Glomerular endothelial cell (primary cell): ENCODE results near the gene DMRTC2. TPM values are rescaled to one million over a fixed set of nuclear protein-coding genes. Genes with fewer than 3 reads are reported as not detected.

ENCODE experiments used
- DNase-seq: peaks from one replicate; pipeline ENCODE4 v3.0.0-alpha.2; 2011; ENCODE audit warnings: low read depth, low spot score; ENCODE audit errors: extremely low read depth
- total RNA-seq: library from RNA; depleted of rRNA; stranded (reverse); fragments of >200 nt; gene quantifications from 2 replicates; pipeline ENCODE4 v1.2.3, GENCODE V29; 2015

Gene DMRTC2
- total RNA-seq, 1 donor from 2014 or later = not detected

DNA sequence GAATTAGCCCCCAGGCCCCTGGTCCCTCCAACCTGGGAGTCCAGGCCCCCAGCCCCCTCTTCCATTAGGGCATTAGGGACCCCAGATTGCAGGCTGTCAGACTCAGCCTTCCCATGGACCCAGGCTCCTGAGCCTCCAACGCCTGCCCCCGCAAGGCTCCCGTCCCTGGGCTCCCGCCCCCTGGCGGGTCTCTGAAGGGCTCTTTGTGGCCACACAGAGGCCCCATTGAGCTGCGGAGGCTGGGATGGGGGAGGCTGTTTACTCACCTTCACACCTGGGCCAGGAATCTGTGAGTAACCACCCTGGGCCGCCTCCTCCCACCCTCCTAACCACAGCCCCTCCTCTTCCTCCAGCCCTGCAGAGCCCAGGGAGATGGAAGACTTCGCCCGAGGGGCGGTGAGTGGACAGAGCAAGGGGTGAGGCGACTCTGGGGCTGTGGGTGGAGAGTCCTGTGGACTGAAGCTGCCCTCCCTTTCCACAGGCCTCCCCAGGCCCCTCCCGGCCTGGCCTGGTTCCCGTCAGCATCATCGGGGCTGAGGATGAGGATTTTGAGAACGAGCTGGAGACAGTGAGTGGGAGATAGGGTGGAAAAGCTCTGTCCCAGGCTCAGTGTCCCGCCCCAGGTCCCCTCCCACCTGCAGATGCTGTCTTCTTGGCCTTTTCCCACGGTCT, 43.0 kb downstream of the DMRTC2 start:
- no peak for DNase-seq

DNA sequence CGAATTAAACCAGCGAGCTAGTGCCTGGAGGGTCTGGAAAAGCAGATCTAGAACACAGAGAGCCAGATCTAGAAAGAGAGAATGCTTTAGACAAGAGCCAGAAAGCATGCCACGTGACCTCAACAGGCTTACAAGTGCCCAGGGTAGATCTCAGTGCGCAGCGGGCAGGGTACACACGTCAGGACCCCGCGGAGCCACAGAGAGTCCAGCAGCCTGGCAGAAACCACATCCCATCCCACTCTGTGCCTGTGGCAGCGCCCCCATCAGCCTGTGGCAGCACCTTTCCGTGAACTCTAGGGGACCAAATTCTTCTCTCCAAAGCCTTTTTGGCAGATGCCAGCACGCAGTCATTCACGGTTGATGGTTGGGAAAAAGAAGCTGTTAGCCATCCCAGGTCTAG, 44.1 kb downstream of the DMRTC2 start:
- DNase-seq = no peak

DNA sequence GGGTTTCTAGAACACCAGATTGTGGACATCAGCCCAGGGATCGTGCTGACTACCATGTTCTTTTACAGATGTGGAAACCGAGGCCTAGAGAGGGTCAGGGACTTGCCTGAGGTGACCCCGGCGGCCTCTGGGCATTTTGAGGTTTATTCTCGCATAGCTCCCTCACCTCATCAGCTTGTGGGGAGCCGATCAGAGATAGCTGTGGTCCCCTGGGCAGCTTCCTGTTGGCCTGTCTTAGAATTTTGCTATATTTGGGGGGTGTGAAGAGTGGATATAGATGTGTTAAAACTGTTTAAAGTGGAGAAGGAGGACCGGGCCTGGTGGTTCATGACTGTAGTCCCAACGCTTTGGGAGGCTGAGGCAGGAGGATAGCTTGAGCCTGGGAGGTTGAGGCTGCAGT, 45.1 kb downstream of the DMRTC2 start:
- no peak for DNase-seq

DNA sequence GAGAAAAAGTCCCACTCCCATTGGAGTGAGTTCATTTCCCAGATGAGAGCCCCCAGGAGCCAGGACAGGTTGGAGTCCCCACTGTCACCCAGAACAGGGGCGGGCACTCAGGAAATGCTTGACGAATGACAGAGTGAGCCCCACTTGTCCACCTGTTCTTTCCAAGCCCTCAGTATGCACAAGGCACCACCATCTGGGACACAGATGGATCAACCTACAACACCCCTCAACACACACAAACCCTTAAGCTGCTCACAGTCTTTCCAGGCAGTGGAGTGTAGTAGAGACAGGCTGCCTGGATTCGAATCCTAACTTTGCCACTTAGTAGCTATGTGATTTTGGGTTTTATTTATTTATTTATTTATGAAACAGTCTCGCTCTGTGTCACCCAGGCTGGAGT, 46.1 kb downstream of the DMRTC2 start:
- no peak for DNase-seq

DNA sequence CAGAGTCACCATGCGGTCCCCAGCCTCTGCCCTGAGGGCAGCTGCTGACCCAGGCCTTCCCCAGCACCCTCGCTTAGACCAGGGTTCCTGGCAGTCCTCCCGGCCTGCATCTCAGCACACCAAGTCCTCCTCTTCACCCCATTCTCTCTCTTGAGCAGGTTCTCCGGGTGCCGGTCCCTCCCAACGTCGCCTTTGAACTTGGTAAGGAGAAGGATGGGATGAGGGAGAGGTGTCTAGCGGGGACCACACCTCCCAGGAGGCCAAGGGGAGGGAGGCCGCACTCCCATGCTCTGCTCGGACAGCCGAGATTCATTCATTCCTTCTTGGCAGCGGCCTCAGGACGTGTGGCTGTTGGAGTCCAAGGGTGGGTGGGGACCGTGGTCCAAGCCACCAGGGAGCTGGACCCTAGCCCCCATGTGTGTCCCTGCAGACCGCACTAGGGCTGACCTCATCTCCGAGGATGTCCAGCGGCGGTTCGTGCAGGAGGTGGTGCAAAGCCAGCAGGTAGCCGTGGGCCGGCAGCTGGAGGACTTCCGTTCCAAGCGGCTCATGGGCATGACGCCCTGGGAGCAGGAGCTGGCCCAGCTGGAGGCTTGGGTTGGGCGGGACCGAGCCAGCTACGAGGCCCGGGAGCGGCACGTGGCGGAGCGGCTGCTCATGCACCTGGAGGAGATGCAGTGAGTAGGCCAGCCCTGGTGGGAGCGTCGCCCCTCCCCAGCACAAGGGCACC, 47.5 kb downstream of the DMRTC2 start:
- no peak for DNase-seq

DNA sequence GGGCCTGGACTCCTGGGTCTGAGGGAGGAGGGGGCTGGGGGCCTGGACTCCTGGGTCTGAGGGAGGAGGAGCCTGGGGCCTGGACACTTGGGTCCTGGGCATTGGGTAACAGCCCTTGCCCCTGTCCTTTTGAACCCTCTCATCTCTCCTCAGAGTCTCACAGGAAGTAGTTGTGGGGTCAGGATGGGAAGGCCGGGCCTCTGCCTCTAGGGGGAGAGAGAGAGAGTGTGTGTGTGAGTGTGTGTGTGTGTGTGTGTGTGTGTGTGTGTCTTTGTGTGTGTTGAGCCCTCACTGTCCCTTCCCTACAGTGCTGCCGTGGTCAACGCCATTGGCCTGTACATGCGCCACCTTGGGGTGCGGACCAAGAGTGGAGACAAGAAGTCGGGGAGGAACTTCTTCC, 49.1 kb downstream of the DMRTC2 start:
- DNase-seq = no peak

DNA sequence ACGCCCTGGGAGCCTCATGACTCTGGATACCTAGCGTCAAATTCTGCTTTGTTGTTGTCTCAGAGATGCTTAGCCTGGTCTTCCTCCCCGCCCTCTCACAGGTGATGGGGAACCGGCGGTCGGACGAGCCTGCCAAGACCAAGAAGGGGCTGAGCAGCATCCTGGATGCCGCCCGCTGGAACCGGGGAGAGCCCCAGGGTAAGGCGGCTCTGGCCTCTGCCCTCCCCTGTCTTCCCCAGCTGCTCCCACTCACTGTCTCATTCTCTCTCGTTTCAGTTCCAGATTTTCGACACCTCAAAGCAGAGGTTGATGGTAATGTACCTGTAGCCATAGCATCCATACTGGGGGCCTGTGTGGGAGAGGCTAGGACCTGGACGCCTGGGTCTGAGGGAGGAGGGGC, 49.5 kb downstream of the DMRTC2 start:
- no peak for DNase-seq

DNA sequence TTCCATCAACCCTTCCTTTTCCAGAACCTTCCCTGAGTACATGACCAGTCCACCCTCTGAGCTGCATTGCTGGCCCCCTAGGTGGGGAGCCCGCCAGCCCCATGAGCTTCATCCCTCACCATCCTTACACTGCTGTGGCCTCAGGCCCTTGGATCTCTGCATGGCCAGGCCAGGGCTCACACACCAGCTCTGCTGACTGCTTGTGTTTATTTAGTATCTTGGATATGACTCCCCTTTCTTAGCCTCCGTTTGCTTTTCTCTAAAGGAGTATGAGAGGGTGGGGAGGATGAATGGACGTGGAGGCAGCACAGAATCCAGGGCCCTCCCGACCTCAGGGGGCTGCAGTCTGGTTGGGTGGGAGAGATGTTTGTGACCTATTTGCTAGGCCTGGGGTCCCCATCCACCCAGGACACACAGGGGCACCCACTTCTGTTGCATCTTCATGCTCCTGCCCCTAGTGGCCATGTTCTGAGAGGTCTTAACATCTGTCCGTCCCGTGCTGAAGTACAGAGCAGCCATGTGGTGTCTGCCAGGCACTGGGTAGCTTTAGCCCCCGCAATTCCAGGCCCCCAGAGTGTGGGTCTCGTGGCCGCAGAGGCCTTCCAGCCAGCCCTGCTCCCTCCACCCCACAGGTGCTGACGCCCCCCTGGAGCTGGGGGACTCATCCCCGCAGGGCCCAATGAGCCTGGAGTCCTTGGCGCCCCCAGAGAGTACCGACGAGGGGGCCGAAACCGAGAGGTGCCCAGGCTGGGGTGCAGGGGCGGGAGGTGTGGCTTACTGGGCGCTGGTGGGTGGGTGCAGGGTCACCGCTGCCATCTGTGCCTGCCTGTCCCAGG, 51.1 kb downstream of the DMRTC2 start:
- no peak for DNase-seq

DNA sequence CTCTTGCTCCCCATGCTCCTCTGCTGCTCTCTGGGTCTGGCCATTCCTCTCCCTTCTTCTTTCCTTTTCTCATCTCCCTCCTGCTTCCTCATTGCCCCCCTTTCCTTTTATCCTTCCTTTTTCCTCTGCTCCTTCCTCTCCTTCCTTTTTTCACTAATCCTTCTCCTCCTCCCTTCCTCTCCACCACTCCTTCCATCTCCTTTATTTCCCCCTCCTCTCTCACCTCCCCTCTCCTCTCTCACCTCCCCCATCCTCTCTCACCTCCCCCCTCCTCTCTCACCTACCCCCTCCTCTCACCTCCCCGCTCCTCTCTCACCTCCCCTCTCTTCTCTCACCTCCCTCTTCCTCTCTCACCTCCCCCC, 51.7 kb downstream of the DMRTC2 start:
- DNase-seq = no peak

DNA sequence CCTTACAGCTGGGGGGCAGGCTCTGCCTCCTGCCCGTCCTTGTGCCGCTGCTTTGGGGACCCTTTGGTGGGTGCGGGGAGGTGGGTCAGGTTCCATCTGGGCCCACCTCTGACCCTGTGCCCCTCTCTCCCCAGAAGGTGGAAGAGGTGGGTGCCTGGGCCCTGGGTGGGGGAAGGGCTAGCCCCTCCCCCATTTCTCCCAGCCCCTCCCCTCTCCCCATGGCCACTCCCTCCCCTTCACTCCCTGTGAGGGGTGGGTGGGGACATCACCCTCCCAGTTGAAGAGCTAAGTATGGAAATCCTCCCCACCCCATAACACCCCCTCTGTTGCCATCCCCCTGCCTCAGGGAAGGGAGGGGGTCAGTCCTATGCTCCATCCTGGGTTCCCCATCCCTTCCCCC, 52.3 kb downstream of the DMRTC2 start:
- DNase-seq = no peak

DNA sequence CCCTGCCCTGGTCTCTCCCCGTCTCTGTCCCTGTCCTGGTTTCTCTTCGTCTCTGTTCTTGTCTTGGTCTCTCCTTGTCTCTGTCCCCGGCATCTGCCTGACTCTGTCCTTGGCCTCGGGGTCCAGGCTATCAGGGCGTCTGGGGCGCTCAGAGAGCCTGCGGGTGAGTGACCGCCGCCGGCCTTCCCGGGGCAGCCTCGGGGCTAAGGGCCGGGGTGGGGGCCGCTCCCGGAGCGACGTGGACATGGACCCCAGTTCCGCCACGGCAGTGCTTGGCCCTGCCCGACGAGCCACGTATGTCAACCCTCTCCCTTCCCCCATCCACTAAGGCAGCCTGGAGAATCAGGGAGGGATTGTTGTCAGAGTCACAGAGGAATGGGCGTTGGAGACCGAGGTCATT, 53.0 kb downstream of the DMRTC2 start:
- no peak for DNase-seq

DNA sequence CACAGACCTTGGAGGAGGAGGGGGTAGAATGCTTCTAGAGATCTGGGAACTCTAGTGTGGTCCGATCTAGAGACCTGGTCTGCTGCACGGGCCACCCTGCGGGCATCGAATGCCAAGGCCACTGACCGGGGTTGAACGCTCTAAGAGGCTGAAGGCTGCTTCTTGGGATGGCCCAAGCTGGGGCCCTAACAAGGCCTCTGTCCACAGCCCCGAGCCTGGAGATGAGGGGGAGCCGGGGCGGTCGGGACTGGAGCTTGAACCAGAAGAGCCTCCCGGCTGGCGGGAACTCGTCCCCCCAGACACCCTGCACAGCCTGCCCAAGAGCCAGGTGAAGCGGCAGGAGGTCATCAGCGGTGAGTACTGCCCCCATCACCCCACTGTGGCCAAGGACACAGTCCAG, 53.4 kb downstream of the DMRTC2 start:
- no peak for DNase-seq

Other genes starting within 250 kb of the DMRTC2 start
- gene CEACAM4, start 218.0 kb upstream of the DMRTC2 start, total RNA-seq = not detected in 2 replicates
- not detected in 2 replicates for gene CEACAM7, start 156.8 kb upstream of the DMRTC2 start, total RNA-seq
- not detected in 2 replicates for gene CEACAM5, start 136.4 kb upstream of the DMRTC2 start, total RNA-seq
- gene CEACAM6, start 89.5 kb upstream of the DMRTC2 start, total RNA-seq = not detected in 2 replicates
- gene CEACAM3, start 48.5 kb upstream of the DMRTC2 start, total RNA-seq = not detected in 2 replicates
- gene LYPD4, start 359 bp upstream of the DMRTC2 start, total RNA-seq = not detected in 2 replicates
- 1,545 and 1,877 TPM in 2 replicates for gene RPS19, start 15.2 kb downstream of the DMRTC2 start, total RNA-seq
- 0.47 TPM in 1 of 2 replicates, not detected in the other for gene CD79A, start 32.2 kb downstream of the DMRTC2 start, total RNA-seq
- 94.4 and 112 TPM in 2 replicates for gene ARHGEF1, start 38.1 kb downstream of the DMRTC2 start, total RNA-seq
- not detected in 2 replicates for gene ERFL, start 83.4 kb downstream of the DMRTC2 start, total RNA-seq
- 232 and 270 TPM in 2 replicates for gene RABAC1, start 114.3 kb downstream of the DMRTC2 start, total RNA-seq
- gene ATP1A3, start 149.2 kb downstream of the DMRTC2 start, total RNA-seq = 0.06 TPM in 1 of 2 replicates, not detected in the other
- 0.23 TPM in 1 of 2 replicates, not detected in the other for gene GRIK5, start 225.2 kb downstream of the DMRTC2 start, total RNA-seq
- 16.2 and 20.4 TPM in 2 replicates for gene ZNF574, start 231.1 kb downstream of the DMRTC2 start, total RNA-seq